ENCODE results near the gene ENTREP3. TPM values are rescaled to one million over a fixed set of nuclear protein-coding genes. Genes with fewer than 3 reads are reported as not detected.
"Not testable (repeated sequence)": the region's sequence is repeated elsewhere in the genome, so short reads cannot be mapped to it uniquely, and the experiment has no call there.

The ENTREP3 gene
- total RNA-seq, 4 donors from 2014 or later: 9.0 to 21.9 (median 15.7) TPM

DNA sequence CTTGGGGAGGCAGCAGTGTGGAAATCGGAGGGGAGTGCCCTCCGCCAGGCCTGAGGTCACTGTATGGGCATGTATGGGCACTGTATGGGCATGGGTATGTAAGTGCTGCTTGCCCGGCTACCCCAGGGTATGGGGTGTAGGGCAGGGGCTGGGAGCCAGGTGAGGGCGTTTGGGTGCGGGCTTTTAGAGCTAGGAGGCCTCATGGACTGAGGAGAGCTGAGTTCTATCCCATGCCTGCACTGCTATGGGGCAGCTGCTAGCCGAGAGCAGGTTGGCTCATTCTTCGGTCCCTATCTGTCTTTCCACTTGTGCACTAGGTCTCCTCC is 40.6 kb upstream of the ENTREP3 start:
- Histone ChIP-seq H3K9me3 (no peaks in the 10 kb centered on the region), H3K4me3 (no peak overlapping the region), H3K27me3 (peaks cover 33% of the 10 kb centered on the region), H3K27ac (no peak overlapping the region), H3K36me3 (no peaks in the 10 kb centered on the region), H3K4me1 (peaks cover 0 to 6% (median 4%) of the 10 kb centered on the region in 4 donors)
- 92% methylated on average over 7 of the region's 7 CpGs; no CpG with 5 or more reads in 1 of the 2 donors for WGBS, 2 donors (ENCODE audit: low coverage in 1 of 2)
- DNase-seq: no peak
- intact Hi-C loops (cut with DNase I; ENCODE audit: low total_unique reads) (no loop called here), in situ Hi-C loops (cut with MboI; ENCODE audit: low pct_ligation_motif_present in 1 of 4, low pct_unique_long_range_greater_than_20kb in 1 of 4, low sequenced_read_pairs in 3 of 4) (no loop called here)
- TF ChIP-seq, protein P1, sequence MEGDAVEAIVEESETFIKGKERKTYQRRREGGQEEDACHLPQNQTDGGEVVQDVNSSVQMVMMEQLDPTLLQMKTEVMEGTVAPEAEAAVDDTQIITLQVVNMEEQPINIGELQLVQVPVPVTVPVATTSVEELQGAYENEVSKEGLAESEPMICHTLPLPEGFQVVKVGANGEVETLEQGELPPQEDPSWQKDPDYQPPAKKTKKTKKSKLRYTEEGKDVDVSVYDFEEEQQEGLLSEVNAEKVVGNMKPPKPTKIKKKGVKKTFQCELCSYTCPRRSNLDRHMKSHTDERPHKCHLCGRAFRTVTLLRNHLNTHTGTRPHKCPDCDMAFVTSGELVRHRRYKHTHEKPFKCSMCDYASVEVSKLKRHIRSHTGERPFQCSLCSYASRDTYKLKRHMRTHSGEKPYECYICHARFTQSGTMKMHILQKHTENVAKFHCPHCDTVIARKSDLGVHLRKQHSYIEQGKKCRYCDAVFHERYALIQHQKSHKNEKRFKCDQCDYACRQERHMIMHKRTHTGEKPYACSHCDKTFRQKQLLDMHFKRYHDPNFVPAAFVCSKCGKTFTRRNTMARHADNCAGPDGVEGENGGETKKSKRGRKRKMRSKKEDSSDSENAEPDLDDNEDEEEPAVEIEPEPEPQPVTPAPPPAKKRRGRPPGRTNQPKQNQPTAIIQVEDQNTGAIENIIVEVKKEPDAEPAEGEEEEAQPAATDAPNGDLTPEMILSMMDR (IDR thresholded peaks at IDR 0.05): no peak
- TF ChIP-seq POLR2A (IDR thresholded peaks at IDR 0.05) (no peak), EP300 (IDR thresholded peaks at IDR 0.05; ENCODE audit: low read depth) (no peak), POLR2AphosphoS5 (IDR thresholded peaks at IDR 0.05) (no peak)

DNA sequence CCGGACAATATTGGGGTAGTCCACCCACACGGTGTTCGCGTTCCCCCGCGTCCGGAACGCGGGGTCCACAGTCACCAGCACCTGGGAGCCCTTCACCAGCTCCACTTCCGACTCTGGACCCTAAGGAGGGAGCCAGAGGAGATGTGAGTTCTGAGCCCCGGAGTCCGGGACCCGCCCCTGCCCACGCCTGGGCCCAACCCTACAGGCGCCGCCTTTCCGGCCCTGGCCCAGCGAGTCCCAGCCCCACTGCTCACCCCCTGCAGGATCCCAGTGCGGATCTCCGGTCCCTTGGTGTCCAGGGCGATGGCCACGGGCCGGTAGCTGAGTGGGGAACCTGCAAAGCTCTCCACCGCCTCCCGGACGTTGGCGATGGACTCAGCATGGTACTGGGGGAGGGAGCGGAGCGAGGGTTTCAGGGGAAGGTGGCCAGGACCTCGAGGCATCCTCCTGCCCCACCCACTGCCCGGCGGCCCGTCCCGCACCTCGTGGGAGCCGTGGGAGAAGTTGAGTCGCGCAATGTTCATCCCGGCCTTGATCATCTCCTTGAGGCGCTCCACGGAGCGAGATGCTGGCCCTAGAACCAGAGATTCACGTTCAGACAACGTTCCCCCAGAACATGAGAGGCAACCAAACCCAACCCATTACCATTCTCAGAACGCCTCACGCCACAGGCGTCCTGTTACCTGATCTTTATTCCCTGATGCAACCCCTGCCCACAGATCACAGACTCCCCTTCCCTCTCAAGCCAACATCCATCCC is 40.1 kb upstream of the ENTREP3 start:
- no peak for DNase-seq
- intact Hi-C loops (cut with DNase I; ENCODE audit: low total_unique reads) (no loop called here), in situ Hi-C loops (cut with MboI; ENCODE audit: low pct_ligation_motif_present in 1 of 4, low pct_unique_long_range_greater_than_20kb in 1 of 4, low sequenced_read_pairs in 3 of 4) (no loop called here)
- TF ChIP-seq EP300 (IDR thresholded peaks at IDR 0.05; ENCODE audit: low read depth): no peak
- TF ChIP-seq, protein P1 (IDR thresholded peaks at IDR 0.05): no peak
- no peak for TF ChIP-seq POLR2A (IDR thresholded peaks at IDR 0.05)
- no peak for TF ChIP-seq POLR2AphosphoS5 (IDR thresholded peaks at IDR 0.05)
- Histone ChIP-seq H3K9me3 (no peaks in the 10 kb centered on the region), H3K27ac (no peak overlapping the region), H3K36me3 (no peaks in the 10 kb centered on the region), H3K4me1 (peaks cover 0 to 6% (median 0%) of the 10 kb centered on the region in 4 donors), H3K4me3 (peak overlapping the region in 1 of 4 donors; percentile 11), H3K27me3 (peaks cover 33% of the 10 kb centered on the region)
- 45% methylated on average over 40 of the region's 47 CpGs; no CpG with 5 or more reads in 1 of the 2 donors for WGBS, 2 donors (ENCODE audit: low coverage in 1 of 2)

DNA sequence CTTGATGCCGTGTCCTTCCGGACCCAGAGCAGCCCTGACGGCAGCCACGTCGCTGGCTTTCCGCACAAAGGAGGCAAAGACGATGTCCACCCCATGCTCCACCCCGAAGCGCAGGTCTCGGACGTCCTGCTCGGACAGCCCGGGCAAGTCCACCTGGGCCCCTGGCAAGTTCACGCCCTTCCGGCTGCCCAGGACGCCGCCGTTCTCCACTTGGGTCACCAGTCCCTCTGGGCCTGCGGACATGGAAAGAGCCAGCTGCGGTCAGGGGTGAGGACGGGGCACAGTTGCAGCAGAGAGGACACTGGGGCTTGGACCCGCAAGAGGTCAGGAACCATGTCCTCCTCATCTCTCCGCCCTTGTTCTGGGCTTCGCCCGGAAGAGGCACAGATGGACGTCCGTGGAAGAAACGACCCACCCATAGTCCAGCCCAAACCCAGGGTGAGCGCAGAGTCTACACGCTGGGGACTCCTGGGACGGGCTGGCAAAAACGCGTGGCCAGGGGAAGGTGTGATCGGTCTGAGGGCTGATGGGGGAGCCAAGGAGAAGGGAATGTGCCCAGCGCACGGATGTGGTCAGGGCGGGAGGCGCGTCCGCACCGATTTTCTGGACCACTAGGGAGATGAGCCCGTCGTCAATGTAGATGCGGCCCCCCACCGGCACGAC is 39.4 kb upstream of the ENTREP3 start:
- H3K27me3 ChIP-seq: peaks cover 33% of the 10 kb centered on the region
- TF ChIP-seq, protein P1 (IDR thresholded peaks at IDR 0.05): no peak
- TF ChIP-seq EP300 (IDR thresholded peaks at IDR 0.05; ENCODE audit: low read depth) (no peak), POLR2AphosphoS5 (IDR thresholded peaks at IDR 0.05) (no peak), POLR2A (IDR thresholded peaks at IDR 0.05) (no peak)
- no peak overlapping the region for H3K27ac ChIP-seq
- intact Hi-C loops (cut with DNase I; ENCODE audit: low total_unique reads) (no loop called here), in situ Hi-C loops (cut with MboI; ENCODE audit: low pct_ligation_motif_present in 1 of 4, low pct_unique_long_range_greater_than_20kb in 1 of 4, low sequenced_read_pairs in 3 of 4) (no loop called here)
- H3K36me3 ChIP-seq: no peaks in the 10 kb centered on the region
- peaks cover 0 to 6% (median 0%) of the 10 kb centered on the region in 4 donors for H3K4me1 ChIP-seq
- 48% methylated on average over 40 of the region's 46 CpGs; no CpG with 5 or more reads in 1 of the 2 donors for WGBS, 2 donors (ENCODE audit: low coverage in 1 of 2)
- no peak for DNase-seq
- no peaks in the 10 kb centered on the region for H3K9me3 ChIP-seq
- H3K4me3 ChIP-seq: peak overlapping the region in 1 of 4 donors; percentile 11

DNA sequence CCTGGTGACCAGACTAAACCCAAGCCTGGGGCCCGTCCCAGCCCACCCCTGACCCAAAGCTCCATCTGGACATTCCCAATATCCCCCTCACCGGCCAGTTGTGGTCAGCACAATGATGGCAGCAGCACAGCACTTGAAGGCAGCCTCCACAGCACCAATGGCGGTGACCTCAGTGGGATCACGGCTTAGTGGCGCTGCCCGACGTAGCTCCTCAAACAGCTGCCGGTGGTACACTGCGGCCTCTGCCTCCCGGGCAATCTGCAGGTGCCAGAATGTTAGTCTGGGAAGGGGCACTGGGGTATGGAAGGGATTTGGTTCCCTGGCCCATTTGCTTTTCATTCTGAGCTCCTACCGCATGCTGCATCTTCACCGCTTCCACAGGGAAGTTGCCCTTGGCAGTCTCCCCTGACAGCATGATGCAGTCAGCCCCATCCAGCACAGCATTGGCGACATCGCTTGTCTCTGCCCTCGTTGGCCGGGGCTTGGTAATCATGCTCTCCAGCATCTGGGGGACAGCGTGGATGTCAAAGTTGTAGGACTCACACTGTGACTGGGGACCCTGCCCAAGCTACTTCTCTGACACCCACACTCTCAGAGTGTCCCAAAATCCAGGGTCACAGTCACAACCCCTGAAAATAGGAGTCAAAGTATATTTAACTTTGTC is 37.9 kb upstream of the ENTREP3 start:
- intact Hi-C loops (cut with DNase I; ENCODE audit: low total_unique reads): no loop called here
- H3K4me1 ChIP-seq: peaks cover 0 to 6% (median 0%) of the 10 kb centered on the region in 4 donors
- no peak for TF ChIP-seq POLR2AphosphoS5 (IDR thresholded peaks at IDR 0.05)
- TF ChIP-seq POLR2A (IDR thresholded peaks at IDR 0.05): no peak
- TF ChIP-seq EP300 (IDR thresholded peaks at IDR 0.05; ENCODE audit: low read depth): no peak
- TF ChIP-seq, protein P1 (IDR thresholded peaks at IDR 0.05): no peak
- H3K27ac ChIP-seq: no peak overlapping the region
- in situ Hi-C loops (cut with MboI; ENCODE audit: low pct_ligation_motif_present in 1 of 4, low pct_unique_long_range_greater_than_20kb in 1 of 4, low sequenced_read_pairs in 3 of 4): no loop called here
- no peaks in the 10 kb centered on the region for H3K36me3 ChIP-seq
- DNase-seq: no peak
- H3K27me3 ChIP-seq: peaks cover 33% of the 10 kb centered on the region
- no peaks in the 10 kb centered on the region for H3K9me3 ChIP-seq
- no peak overlapping the region for H3K4me3 ChIP-seq
- 87% methylated on average over 17 of the region's 17 CpGs; no CpG with 5 or more reads in 1 of the 2 donors for WGBS, 2 donors (ENCODE audit: low coverage in 1 of 2)

DNA sequence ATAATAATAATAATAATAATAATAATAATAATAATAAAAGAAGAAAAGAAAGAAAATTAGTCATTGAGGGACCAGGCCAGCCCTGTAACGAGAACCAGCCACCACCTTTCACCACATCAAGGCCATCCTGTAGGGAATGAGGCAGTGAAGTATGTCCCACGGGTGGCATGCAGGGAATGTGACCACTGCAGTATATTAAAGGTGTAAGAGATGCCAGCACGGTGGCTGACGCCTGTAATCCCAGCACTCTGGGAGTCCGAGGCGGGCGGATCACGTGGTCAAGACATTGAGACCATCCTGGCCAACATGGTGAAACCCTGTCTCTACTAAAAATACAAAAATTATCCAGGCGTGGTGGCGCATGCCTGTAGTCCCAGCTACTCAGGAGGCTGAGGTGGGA is 35.7 kb upstream of the ENTREP3 start:
- H3K27me3 ChIP-seq: peaks cover 24% of the 10 kb centered on the region
- H3K36me3 ChIP-seq; H3K27ac ChIP-seq; in situ Hi-C loops (cut with MboI; ENCODE audit: low pct_ligation_motif_present in 1 of 4, low pct_unique_long_range_greater_than_20kb in 1 of 4, low sequenced_read_pairs in 3 of 4); DNase-seq; H3K4me3 ChIP-seq; H3K4me1 ChIP-seq; H3K9me3 ChIP-seq; intact Hi-C loops (cut with DNase I; ENCODE audit: low total_unique reads): not testable (repeated sequence)
- WGBS, 2 donors (ENCODE audit: low coverage in 1 of 2): 87 to 90% methylated on average over 2 to 10 of the region's 10 CpGs
